HT1080 (cell line): Measurements from ENCODE around the gene NGFR. TPM values are rescaled to one million over a fixed set of nuclear protein-coding genes. Genes with fewer than 3 reads are reported as not detected.
"Not testable (repeated sequence)": the region's sequence is repeated elsewhere in the genome, so short reads cannot be mapped to it uniquely, and the experiment has no call there.

Experiments
- DNase-seq: peaks from one replicate; pipeline ENCODE4 v3.0.0-alpha.2; 2015; ENCODE audit warnings: low read depth
- total RNA-seq: library from RNA; depleted of rRNA; stranded (reverse); fragments of >200 nt; shearing (Covaris generic); gene quantifications from 2 replicates; pipeline ENCODE4 v1.2.3, GENCODE V29; 2014

Gene NGFR
- total RNA-seq, 1 experiment from 2014 or later, result 9.2 TPM

- no peak for DNase-seq
These were observed 1.2 kb downstream of the NGFR start for GRCh38 chr17:49496183-49496866.

GRCh38 chr17:49496867-49497147 lies 1.7 kb downstream of the NGFR start:
- no peak for DNase-seq

- DNase-seq, result no peak
These were observed 2.3 kb downstream of the NGFR start for GRCh38 chr17:49497148-49498028.

GRCh38 chr17:49498029-49498615 lies 3.0 kb downstream of the NGFR start:
- DNase-seq, result no peak

GRCh38 chr17:49501496-49501895 lies 6.4 kb downstream of the NGFR start:
- DNase-seq, result no peak

GRCh38 chr17:49502254-49502653 lies 7.2 kb downstream of the NGFR start:
- no peak for DNase-seq

- DNase-seq, result not testable (repeated sequence)
These were observed 7.6 kb downstream of the NGFR start for GRCh38 chr17:49502680-49503079.

GRCh38 chr17:49504369-49504768 lies 9.3 kb downstream of the NGFR start:
- no peak for DNase-seq

- no peak for DNase-seq
These were observed 10.8 kb downstream of the NGFR start for GRCh38 chr17:49505854-49506253.

- no peak for DNase-seq
These were observed 11.2 kb downstream of the NGFR start for GRCh38 chr17:49506282-49506681.

- DNase-seq, result peak; percentile 40
These were observed 13.2 kb downstream of the NGFR start for GRCh38 chr17:49508061-49508865.

GRCh38 chr17:49508866-49509587 lies 13.9 kb downstream of the NGFR start:
- no peak for DNase-seq

GRCh38 chr17:49509588-49509917 lies 14.5 kb downstream of the NGFR start:
- DNase-seq, result no peak

- no peak for DNase-seq
These were observed 15.1 kb downstream of the NGFR start for GRCh38 chr17:49510059-49510719.

GRCh38 chr17:49510720-49511110 lies 15.6 kb downstream of the NGFR start:
- no peak for DNase-seq

GRCh38 chr17:49511810-49512209 lies 16.7 kb downstream of the NGFR start:
- no peak for DNase-seq

- no peak for DNase-seq
These were observed 17.4 kb downstream of the NGFR start for GRCh38 chr17:49512296-49513043.

- DNase-seq, result no peak
These were observed 17.9 kb downstream of the NGFR start for GRCh38 chr17:49513044-49513395.

- no peak for DNase-seq
These were observed 18.5 kb downstream of the NGFR start for GRCh38 chr17:49513641-49514040.
